ENCODE data around the gene NAA25.

NAA25 gene

GRCh38 chr12:112108202-112109079 is at the start of gene NAA25:
TSS of gene NAA25 (minus strand) at chr12:112108783. CDS start at chr12:112108773, 10 bp downstream.
- peak; percentile 96 for DNase-seq
- in situ Hi-C loops (cut with HindIII; ENCODE audit: low pct_ligation_motif_present, low pct_unique_long_range_greater_than_20kb, low sequenced_read_pairs), result no loop called here

- in situ Hi-C loops (cut with HindIII; ENCODE audit: low pct_ligation_motif_present, low pct_unique_long_range_greater_than_20kb, low sequenced_read_pairs), result no loop called here
- no peak for DNase-seq
Observed at GRCh38 chr12:112153893-112154219, 45.3 kb upstream of the NAA25 start.

DNA sequence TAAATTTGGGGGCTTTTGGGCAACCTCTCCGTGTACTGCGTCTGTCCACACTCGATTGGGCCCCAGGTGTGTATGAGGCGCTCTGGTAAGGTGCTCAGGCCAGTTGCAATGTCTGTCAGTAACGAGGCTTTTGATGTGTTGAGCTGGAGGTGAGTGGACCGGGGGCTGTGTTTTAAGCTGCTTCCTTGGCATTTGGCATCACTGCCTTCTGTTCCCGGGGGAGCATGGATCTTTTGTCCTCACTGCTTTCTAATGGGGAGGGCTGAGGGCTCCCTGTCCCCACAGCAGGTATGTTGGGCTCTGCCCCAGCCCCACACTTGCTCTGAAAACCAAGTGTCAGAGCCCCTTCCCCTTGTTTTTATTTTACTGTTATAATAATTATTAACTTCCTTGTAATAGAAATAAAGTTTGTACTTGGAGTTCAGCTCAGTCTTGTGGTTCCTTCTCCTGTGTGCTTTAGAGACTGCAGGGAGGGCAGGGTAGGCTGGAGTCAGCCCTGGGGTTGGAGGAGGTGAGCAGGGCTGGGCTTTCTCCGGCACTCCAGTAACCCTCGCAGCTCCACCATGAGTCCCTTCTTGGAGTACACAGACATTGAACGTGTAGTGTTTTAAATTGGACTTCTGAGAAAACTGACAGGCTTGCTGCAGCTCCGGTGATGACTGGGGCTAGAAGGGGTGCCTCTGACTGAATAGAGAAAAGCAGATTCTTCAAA is 44.8 kb upstream of the NAA25 start:
- in situ Hi-C loops (cut with HindIII; ENCODE audit: low pct_ligation_motif_present, low pct_unique_long_range_greater_than_20kb, low sequenced_read_pairs), result no loop called here
- DNase-seq, result no peak

GRCh38 chr12:112151766-112152541 is 43.4 kb upstream of the NAA25 start:
- in situ Hi-C loops (cut with HindIII; ENCODE audit: low pct_ligation_motif_present, low pct_unique_long_range_greater_than_20kb, low sequenced_read_pairs), result no loop called here
- DNase-seq, result no peak

DNA sequence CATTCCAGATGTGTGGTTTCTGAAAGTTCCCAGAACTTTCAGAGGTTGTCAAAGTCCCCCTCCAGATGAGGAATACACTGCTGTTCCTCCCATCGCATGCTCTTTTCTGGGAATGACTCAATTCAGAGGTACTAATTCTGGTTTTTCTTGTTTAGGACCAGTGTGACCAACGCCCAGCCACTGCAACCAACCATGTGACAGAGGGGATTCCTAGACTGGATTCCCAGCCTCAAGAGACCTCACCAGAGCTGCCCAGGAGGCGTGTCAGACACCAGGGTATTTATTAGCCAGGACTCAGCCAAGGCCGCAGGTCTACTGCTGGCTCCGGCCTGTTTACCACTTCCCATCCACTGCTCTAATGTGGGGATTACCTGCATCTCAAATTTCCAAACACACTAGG is 41.0 kb upstream of the NAA25 start:
- in situ Hi-C loops (cut with HindIII; ENCODE audit: low pct_ligation_motif_present, low pct_unique_long_range_greater_than_20kb, low sequenced_read_pairs), result no loop called here
- no peak for DNase-seq

DNA sequence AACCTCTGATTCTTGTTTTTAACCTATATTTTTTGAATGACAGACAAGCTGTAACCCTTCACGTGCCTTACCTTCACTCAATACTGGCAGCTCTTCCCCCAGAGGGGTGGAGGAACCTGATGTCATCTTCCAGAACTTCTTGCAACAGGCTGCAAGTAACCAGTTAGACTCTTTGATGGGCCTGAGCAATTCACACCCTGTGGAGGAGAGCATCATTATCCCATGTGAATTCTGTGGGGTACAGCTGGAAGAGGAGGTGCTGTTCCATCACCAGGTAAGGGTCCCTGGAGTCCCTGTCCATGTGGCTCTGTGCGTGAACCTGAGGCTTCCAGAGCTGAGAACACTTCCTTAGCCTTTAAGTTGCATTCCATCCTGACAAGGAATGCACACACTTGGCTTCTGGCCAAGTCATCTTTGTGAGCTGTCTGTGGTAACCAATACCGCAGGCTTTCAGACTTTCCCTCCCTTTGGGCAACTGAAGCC is 39.5 kb upstream of the NAA25 start:
- in situ Hi-C loops (cut with HindIII; ENCODE audit: low pct_ligation_motif_present, low pct_unique_long_range_greater_than_20kb, low sequenced_read_pairs), result no loop called here
- peak; percentile 66 for DNase-seq

DNA sequence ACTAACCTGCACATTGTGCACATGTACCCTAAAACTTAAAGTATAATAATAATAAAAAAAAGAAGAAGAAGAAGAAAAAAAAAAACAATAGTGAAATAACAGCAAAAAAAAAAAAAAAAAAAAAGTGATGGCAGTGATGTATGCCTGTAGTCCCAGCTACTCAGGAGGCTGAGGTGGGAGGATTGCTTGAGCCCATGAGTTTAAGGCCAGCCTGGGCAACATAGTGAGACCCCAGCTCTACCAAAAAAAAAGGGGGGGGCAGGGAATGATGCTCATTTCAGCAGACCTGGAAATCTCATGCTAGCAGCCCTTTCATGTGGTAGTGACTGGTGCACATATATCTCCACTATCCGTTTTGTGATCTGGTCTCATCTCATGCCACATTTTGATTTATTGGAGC is 37.5 kb upstream of the NAA25 start:
- in situ Hi-C loops (cut with HindIII; ENCODE audit: low pct_ligation_motif_present, low pct_unique_long_range_greater_than_20kb, low sequenced_read_pairs), result no loop called here
- DNase-seq, result no peak

- in situ Hi-C loops (cut with HindIII; ENCODE audit: low pct_ligation_motif_present, low pct_unique_long_range_greater_than_20kb, low sequenced_read_pairs), result no loop called here
- no peak for DNase-seq
Observed at GRCh38 chr12:112140728-112141127, 32.1 kb upstream of the NAA25 start.

DNA sequence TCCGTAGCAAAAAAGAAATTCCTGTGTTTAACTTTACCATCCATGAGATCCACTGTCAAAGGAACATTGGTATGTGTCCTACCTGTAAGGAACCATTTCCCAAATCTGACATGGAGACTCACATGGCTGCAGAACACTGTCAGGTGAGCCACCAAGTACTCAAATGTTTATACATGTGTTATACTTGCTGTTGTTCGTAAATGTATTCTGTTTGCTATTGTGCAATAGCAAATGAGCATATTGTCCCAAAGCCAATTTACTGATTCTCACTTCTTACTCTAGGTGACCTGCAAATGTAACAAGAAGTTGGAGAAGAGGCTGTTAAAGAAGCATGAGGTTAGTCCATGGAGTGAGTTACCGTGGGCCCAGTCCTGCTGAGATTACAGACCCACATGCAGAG is 26.1 kb upstream of the NAA25 start:
- in situ Hi-C loops (cut with HindIII; ENCODE audit: low pct_ligation_motif_present, low pct_unique_long_range_greater_than_20kb, low sequenced_read_pairs), result no loop called here
- no peak for DNase-seq

- DNase-seq, result no peak
- in situ Hi-C loops (cut with HindIII; ENCODE audit: low pct_ligation_motif_present, low pct_unique_long_range_greater_than_20kb, low sequenced_read_pairs), result no loop called here
Observed at GRCh38 chr12:112133418-112133817, 24.8 kb upstream of the NAA25 start.

GRCh38 chr12:112131686-112132085 is 23.1 kb upstream of the NAA25 start:
- DNase-seq, result no peak
- in situ Hi-C loops (cut with HindIII; ENCODE audit: low pct_ligation_motif_present, low pct_unique_long_range_greater_than_20kb, low sequenced_read_pairs), result no loop called here

DNA sequence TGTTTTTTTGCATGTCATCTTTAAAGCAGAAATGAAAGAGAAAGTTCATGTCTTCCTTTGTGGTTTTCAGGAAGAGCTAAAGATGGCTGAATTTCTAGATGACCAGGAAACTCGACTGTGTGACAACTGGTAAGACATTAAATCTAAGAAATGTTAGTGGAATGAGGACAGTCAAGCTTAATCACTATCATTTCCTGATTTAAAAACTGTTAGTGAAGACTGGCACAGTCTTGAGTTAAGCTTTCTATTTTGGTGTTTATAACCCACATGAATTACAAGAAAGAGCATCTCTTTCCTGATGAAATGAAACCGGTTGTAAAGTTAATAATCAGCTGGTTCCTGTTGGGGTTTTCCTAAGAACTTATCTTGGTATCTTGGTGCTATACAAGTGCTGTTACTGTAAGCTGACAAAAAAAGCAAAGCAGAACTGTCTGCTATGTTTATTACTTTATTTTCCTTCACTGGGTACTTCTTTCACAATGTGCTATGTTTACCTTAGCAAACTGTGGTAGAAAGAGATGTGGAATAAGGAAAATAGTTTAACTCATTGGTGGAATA is 21.9 kb upstream of the NAA25 start:
- DNase-seq, result peak; percentile 68
- in situ Hi-C loops (cut with HindIII; ENCODE audit: low pct_ligation_motif_present, low pct_unique_long_range_greater_than_20kb, low sequenced_read_pairs), result no loop called here

GRCh38 chr12:112126911-112127310 is 18.3 kb upstream of the NAA25 start:
- peak; percentile 42 for DNase-seq

GRCh38 chr12:112126000-112126438 is 17.4 kb upstream of the NAA25 start:
- no peak for DNase-seq
- in situ Hi-C loops (cut with HindIII; ENCODE audit: low pct_ligation_motif_present, low pct_unique_long_range_greater_than_20kb, low sequenced_read_pairs), result no loop called here

More at GRCh38 chr12:112126911-112127310, 18.3 kb upstream of the NAA25 start:
- in situ Hi-C loops (cut with HindIII; ENCODE audit: low pct_ligation_motif_present, low pct_unique_long_range_greater_than_20kb, low sequenced_read_pairs), result no loop called here

- in situ Hi-C loops (cut with HindIII; ENCODE audit: low pct_ligation_motif_present, low pct_unique_long_range_greater_than_20kb, low sequenced_read_pairs), result no loop called here
- DNase-seq, result peak; percentile 99
Observed at GRCh38 chr12:112125250-112125999, 16.8 kb upstream of the NAA25 start, which contains the start of gene TRAFD1. TSS of gene TRAFD1 (plus strand) at chr12:112125560. CDS start at chr12:112130523, 4,963 bp downstream.

GRCh38 chr12:112124918-112125249 is 16.3 kb upstream of the NAA25 start:
- in situ Hi-C loops (cut with HindIII; ENCODE audit: low pct_ligation_motif_present, low pct_unique_long_range_greater_than_20kb, low sequenced_read_pairs), result no loop called here
- no peak for DNase-seq

GRCh38 chr12:112122823-112123690 is 14.5 kb upstream of the NAA25 start:
- in situ Hi-C loops (cut with HindIII; ENCODE audit: low pct_ligation_motif_present, low pct_unique_long_range_greater_than_20kb, low sequenced_read_pairs), result no loop called here

More at GRCh38 chr12:112122823-112123690, 14.5 kb upstream of the NAA25 start:
- no peak for DNase-seq
